Neuronal stem cell (in vitro differentiated cells): Measurements from ENCODE around the gene LYPD3.

ENCODE experiments used
- DNase-seq: peaks from one replicate; pipeline ENCODE4 v3.0.0-alpha.2; 2013; ENCODE audit warnings: low spot score
- H2AFZ ChIP-seq: one replicate; pipeline ENCODE4 v1.6.1; 2013; ENCODE audit warnings: mild to moderate bottlenecking, low read length, inconsistent platforms
- H2AK5ac ChIP-seq: 2 replicates; pipeline ENCODE4 v1.6.1; 2013; ENCODE audit warnings: low read depth, mild to moderate bottlenecking, inconsistent platforms, low read length, moderate library complexity, mixed read lengths
- H2BK120ac ChIP-seq: 2 replicates; pipeline ENCODE4 v1.6.1; 2013; ENCODE audit warnings: low read depth, mild to moderate bottlenecking, inconsistent platforms, low read length, moderate library complexity, mixed read lengths
- H2BK12ac ChIP-seq: one replicate; pipeline ENCODE4 v1.6.1; 2013; ENCODE audit warnings: low read length, inconsistent platforms
- H2BK15ac ChIP-seq: 2 replicates; pipeline ENCODE4 v1.6.1; 2013; ENCODE audit warnings: mild to moderate bottlenecking, low read length, inconsistent platforms, mixed read lengths
- H2BK5ac ChIP-seq: one replicate; pipeline ENCODE4 v1.6.1; 2013; ENCODE audit warnings: inconsistent platforms, mild to moderate bottlenecking, low read length, moderate library complexity
- H3K14ac ChIP-seq: one replicate; pipeline ENCODE4 v1.6.1; 2013; ENCODE audit warnings: low read length, inconsistent platforms
- H3K18ac ChIP-seq: 2 replicates; pipeline ENCODE4 v1.6.1; 2013; ENCODE audit warnings: low read length, inconsistent platforms
- H3K23ac ChIP-seq: 2 replicates; pipeline ENCODE4 v1.6.1; 2013; ENCODE audit warnings: low read depth, mild to moderate bottlenecking, mixed read lengths, low read length, inconsistent platforms; ENCODE audit not compliant: poor library complexity
- H3K27ac ChIP-seq: replicated peaks from 3 replicates; pipeline ENCODE4 v1.5.1; 2013; ENCODE audit warnings: low read length, inconsistent platforms
- H3K27me3 ChIP-seq, 3 experiments: 2 replicates each; pipeline ENCODE4 v1.6.1; 2013; ENCODE audit warnings: low read length in 3 of 3, mild to moderate bottlenecking in 2 of 3, inconsistent platforms in 1 of 3, low read depth in 1 of 3, mixed read lengths in 1 of 3, moderate library complexity in 1 of 3; ENCODE audit not compliant: control insufficient read depth in 3 of 3, insufficient read depth in 3 of 3
- H3K36me3 ChIP-seq, 2 donors: replicated peaks in 1 of 2; 2 replicates each; pipeline ENCODE4 v1.6.1; 2013; ENCODE audit warnings: low read length in 2 of 2; ENCODE audit not compliant: control insufficient read depth in 2 of 2, insufficient read depth in 2 of 2
- H3K4ac ChIP-seq: 2 replicates; pipeline ENCODE4 v1.6.1; 2013; ENCODE audit warnings: inconsistent platforms, mild to moderate bottlenecking, low read length, moderate library complexity
- H3K4me1 ChIP-seq, 2 donors: 1 replicate in 1 of 2; 2 replicates in 1 of 2; pipeline ENCODE4 v1.6.1; 2013; ENCODE audit warnings: low read length in 2 of 2, low read depth in 1 of 2; ENCODE audit not compliant: control insufficient read depth in 2 of 2, insufficient read depth in 1 of 2
- H3K4me2 ChIP-seq: one replicate; pipeline ENCODE4 v1.6.1; 2013; ENCODE audit warnings: mild to moderate bottlenecking, low read length, inconsistent platforms; ENCODE audit not compliant: insufficient read depth, poor library complexity, severe bottlenecking
- H3K4me3 ChIP-seq, 2 donors: 2 replicates each; pipeline ENCODE4 v1.5.1; 2013; ENCODE audit warnings: low read length in 2 of 2, mild to moderate bottlenecking in 2 of 2, inconsistent platforms in 1 of 2, moderate library complexity in 1 of 2
- H3K79me1 ChIP-seq: one replicate; pipeline ENCODE4 v1.6.1; 2013; ENCODE audit warnings: low read depth, mild to moderate bottlenecking, inconsistent platforms, low read length, moderate library complexity
- H3K9ac ChIP-seq: one replicate; pipeline ENCODE4 v1.6.1; 2013; ENCODE audit warnings: mild to moderate bottlenecking, low read depth, low read length, inconsistent platforms; ENCODE audit not compliant: poor library complexity
- H3K9me3 ChIP-seq, 2 donors: replicated peaks in 1 of 2; 2 replicates each; pipeline versions ENCODE3 to v1.6.1; 2013; ENCODE audit warnings: low read length in 2 of 2, mild to moderate bottlenecking in 2 of 2, inconsistent platforms in 1 of 2, low read depth in 1 of 2, mixed read lengths in 1 of 2, moderate library complexity in 1 of 2; ENCODE audit not compliant: control insufficient read depth in 2 of 2, insufficient read depth in 1 of 2
- H4K8ac ChIP-seq: one replicate; pipeline ENCODE4 v1.6.1; 2013; ENCODE audit warnings: low read depth, mild to moderate bottlenecking, inconsistent platforms, low read length, moderate library complexity
- H4K91ac ChIP-seq: one replicate; pipeline ENCODE4 v1.6.1; 2013; ENCODE audit warnings: low read length, low read depth, mild to moderate bottlenecking, inconsistent platforms; ENCODE audit not compliant: poor library complexity
- WGBS, 2 donors: extraction: QIAGEN DNeasy Blood & Tissue Kit; methylation state at CpG; one replicate each; pipeline ENCODE4 v1.1.7; 2013; ENCODE audit warnings: missing lambda C conversion rate in 2 of 2, mixed read lengths in 1 of 2; ENCODE audit not compliant: insufficient read length in 2 of 2, insufficient replicate concordance in 1 of 2; ENCODE audit errors: extremely low coverage in 2 of 2; 5-methylcytosine and 5-hydroxymethylcytosine counted together

The LYPD3 gene

DNA sequence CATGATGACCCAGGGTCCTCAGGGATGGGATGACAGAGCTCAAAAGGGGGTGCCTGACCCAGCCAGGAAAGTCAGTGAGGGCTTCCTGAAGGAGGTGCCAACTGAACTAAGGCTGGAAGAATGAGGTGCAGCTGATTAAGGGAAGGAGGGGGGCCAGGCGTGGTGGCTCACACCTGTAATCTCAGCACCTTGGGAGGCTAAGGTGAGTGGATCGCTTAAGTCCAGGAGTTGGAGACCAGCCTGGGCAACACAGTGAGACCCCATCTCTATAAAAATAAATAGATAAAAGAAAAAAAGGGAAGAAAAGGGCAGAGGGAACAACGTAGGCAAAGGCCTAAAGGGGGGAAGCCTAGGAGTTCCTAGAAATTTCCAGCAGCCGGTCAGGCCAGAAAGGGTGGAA, 9.1 kb upstream of the LYPD3 start:
- H2BK12ac ChIP-seq: no peak overlapping the region
- no peak overlapping the region for H3K27ac ChIP-seq
- no peak overlapping the region for H3K9ac ChIP-seq
- H3K4me1 ChIP-seq: no peaks in the 10 kb centered on the region
- H2BK5ac ChIP-seq: peak overlapping the region; percentile 21
- no peaks in the 10 kb centered on the region for H3K79me1 ChIP-seq
- H3K36me3 ChIP-seq: peaks cover 2 to 5% of the 10 kb centered on the region in 2 donors
- no peak overlapping the region for H2BK15ac ChIP-seq
- no peak overlapping the region for H3K14ac ChIP-seq
- H2AFZ ChIP-seq: peak overlapping the region; percentile 92
- DNase-seq: no peak
- no peak overlapping the region for H3K23ac ChIP-seq
- H2BK120ac ChIP-seq: no peak overlapping the region
- H3K9me3 ChIP-seq: no peaks in the 10 kb centered on the region
- H3K4me2 ChIP-seq: no peak overlapping the region
- peaks cover 0 to 4% (median 0%) of the 10 kb centered on the region in 3 experiments for H3K27me3 ChIP-seq
- H2AK5ac ChIP-seq: no peak overlapping the region
- no peak overlapping the region for H3K4ac ChIP-seq
- H3K4me3 ChIP-seq: no peak overlapping the region
- WGBS, 2 donors: no CpG with 5 or more reads among the region's 4 CpGs
- no peak overlapping the region for H4K8ac ChIP-seq
- H3K18ac ChIP-seq: no peak overlapping the region
- no peak overlapping the region for H4K91ac ChIP-seq

DNA sequence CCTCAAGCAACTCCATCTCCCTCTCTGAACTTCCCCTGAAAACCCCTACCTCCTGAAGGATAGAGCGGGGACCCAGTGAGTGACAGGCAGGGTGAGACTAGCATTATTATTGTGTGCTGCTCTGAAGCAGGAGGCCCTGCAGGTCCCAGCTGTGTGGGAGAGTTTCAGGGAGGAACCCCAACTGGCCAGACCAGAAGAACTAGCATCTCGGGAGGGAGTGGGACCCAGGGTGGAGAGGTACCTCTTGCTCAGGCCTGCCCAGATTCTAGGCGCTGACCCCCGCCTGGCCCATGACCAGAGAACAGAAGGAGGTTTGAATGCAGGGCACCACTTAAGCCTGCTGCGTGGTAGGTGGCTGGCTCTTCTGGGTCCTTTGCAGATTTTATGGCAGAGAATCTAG, 5.7 kb upstream of the LYPD3 start:
- no peak overlapping the region for H3K4ac ChIP-seq
- peak overlapping the region; percentile 7 for H2AFZ ChIP-seq
- H3K23ac ChIP-seq: no peak overlapping the region
- H2AK5ac ChIP-seq: no peak overlapping the region
- DNase-seq: no peak
- H2BK12ac ChIP-seq: no peak overlapping the region
- peaks cover 0 to 4% of the 10 kb centered on the region in 2 donors for H3K4me1 ChIP-seq
- no peak overlapping the region for H2BK120ac ChIP-seq
- WGBS, 2 donors: no CpG with 5 or more reads among the region's 5 CpGs
- H3K4me2 ChIP-seq: no peak overlapping the region
- H4K8ac ChIP-seq: no peak overlapping the region
- H3K18ac ChIP-seq: peak overlapping the region; percentile 15
- no peaks in the 10 kb centered on the region for H3K79me1 ChIP-seq
- no peak overlapping the region for H2BK15ac ChIP-seq
- no peak overlapping the region for H2BK5ac ChIP-seq
- H3K36me3 ChIP-seq: no peaks in the 10 kb centered on the region
- no peak overlapping the region for H3K9ac ChIP-seq
- no peaks in the 10 kb centered on the region for H3K9me3 ChIP-seq
- no peak overlapping the region for H3K14ac ChIP-seq
- H3K27ac ChIP-seq: no peak overlapping the region
- H4K91ac ChIP-seq: no peak overlapping the region
- H3K27me3 ChIP-seq: peaks cover 1 to 14% (median 1%) of the 10 kb centered on the region in 3 experiments
- peak overlapping the region in 1 of 2 donors; percentile 54 for H3K4me3 ChIP-seq

DNA sequence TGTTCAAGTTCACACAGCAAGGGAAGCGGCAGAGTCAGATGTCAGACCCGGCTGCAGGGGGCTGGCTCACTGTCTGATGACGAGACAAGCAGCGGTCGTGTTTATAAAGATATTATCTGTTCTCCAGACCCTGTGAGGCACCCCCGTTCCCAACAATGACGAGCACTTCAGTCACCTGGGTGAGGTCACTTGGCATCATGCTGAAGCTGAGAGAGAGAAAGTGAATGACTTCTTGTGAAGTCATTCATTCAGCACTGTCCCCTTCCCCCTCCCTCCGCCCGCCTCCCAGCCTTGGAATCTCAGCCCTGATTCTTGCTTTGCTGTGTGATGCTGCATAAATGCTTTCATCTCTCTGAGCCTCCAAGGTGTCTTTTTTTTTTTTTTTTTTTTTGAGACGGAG, 4.9 kb upstream of the LYPD3 start:
- H4K91ac ChIP-seq: no peak overlapping the region
- no peaks in the 10 kb centered on the region for H3K36me3 ChIP-seq
- H3K4ac ChIP-seq: no peak overlapping the region
- H4K8ac ChIP-seq: no peak overlapping the region
- H3K27ac ChIP-seq: no peak overlapping the region
- DNase-seq: no peak
- H2BK120ac ChIP-seq: no peak overlapping the region
- H3K18ac ChIP-seq: no peak overlapping the region
- peaks cover 6 to 21% (median 9%) of the 10 kb centered on the region in 3 experiments for H3K27me3 ChIP-seq
- H3K4me2 ChIP-seq: no peak overlapping the region
- no peak overlapping the region for H2AK5ac ChIP-seq
- no peak overlapping the region for H3K23ac ChIP-seq
- no peak overlapping the region for H2BK15ac ChIP-seq
- peaks cover 0 to 4% of the 10 kb centered on the region in 2 donors for H3K4me1 ChIP-seq
- H3K14ac ChIP-seq: no peak overlapping the region
- H2BK5ac ChIP-seq: no peak overlapping the region
- no peaks in the 10 kb centered on the region for H3K79me1 ChIP-seq
- no peak overlapping the region for H2BK12ac ChIP-seq
- no peak overlapping the region for H3K9ac ChIP-seq
- no CpG with 5 or more reads among the region's 10 CpGs for WGBS, 2 donors
- peak overlapping the region; percentile 34 for H2AFZ ChIP-seq
- no peak overlapping the region for H3K4me3 ChIP-seq
- peaks cover 0 to 2% of the 10 kb centered on the region in 2 donors for H3K9me3 ChIP-seq

DNA sequence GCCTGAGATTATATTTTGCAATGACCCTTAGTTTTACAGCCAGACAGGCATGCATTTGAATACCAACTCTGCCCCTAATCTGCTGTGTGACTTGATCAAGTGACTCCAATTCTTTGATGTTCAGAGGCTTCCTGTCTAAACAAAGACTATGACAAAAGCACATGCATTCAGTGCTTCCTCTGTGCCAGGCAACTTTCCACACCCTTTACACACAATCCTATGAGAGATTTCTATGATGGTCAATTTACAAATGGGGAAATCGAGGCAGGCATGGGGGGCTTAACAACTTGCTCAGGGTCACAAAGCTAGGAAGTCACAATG, 3.7 kb upstream of the LYPD3 start:
- no peak overlapping the region for H4K91ac ChIP-seq
- no peak overlapping the region for H2BK5ac ChIP-seq
- peaks cover 0 to 2% of the 10 kb centered on the region in 2 donors for H3K9me3 ChIP-seq
- H2BK15ac ChIP-seq: no peak overlapping the region
- no peak overlapping the region for H4K8ac ChIP-seq
- H3K36me3 ChIP-seq: no peaks in the 10 kb centered on the region
- H3K4me3 ChIP-seq: no peak overlapping the region
- H3K9ac ChIP-seq: no peak overlapping the region
- no peak overlapping the region for H3K4ac ChIP-seq
- no peak overlapping the region for H2BK12ac ChIP-seq
- no CpG with 5 or more reads among the region's 1 CpG for WGBS, 2 donors
- H3K4me1 ChIP-seq: peaks cover 2 to 9% of the 10 kb centered on the region in 2 donors
- no peak overlapping the region for H3K23ac ChIP-seq
- H3K27me3 ChIP-seq: peaks cover 6 to 25% (median 18%) of the 10 kb centered on the region in 3 experiments
- H3K14ac ChIP-seq: no peak overlapping the region
- no peak for DNase-seq
- H3K79me1 ChIP-seq: no peaks in the 10 kb centered on the region
- no peak overlapping the region for H3K4me2 ChIP-seq
- H3K18ac ChIP-seq: no peak overlapping the region
- no peak overlapping the region for H3K27ac ChIP-seq
- no peak overlapping the region for H2AK5ac ChIP-seq
- no peak overlapping the region for H2BK120ac ChIP-seq
- no peak overlapping the region for H2AFZ ChIP-seq
